HepG2 (cell line): Measurements from ENCODE around the gene ARL16. TPM values are rescaled to one million over a fixed set of nuclear protein-coding genes. Genes with fewer than 3 reads are reported as not detected.

Experiments
- ADNP ChIP-seq: sonication (generic); formaldehyde crosslinking; IDR thresholded peaks from 2 replicates; pipeline ENCODE4 v1.4.0; 2020; ENCODE audit warnings: missing genetic modification reagents
- CENPT ChIP-seq: sonication (generic); formaldehyde crosslinking; IDR thresholded peaks from 2 replicates; pipeline ENCODE4 v1.8.0; 2022; ENCODE audit warnings: low read depth, mild to moderate bottlenecking, moderate library complexity, missing genetic modification reagents
- FOXK2 ChIP-seq: fragments of 450-650 bp; IDR thresholded peaks from 2 replicates; pipeline ENCODE4 v1.6.1; 2016
- MEIS1 ChIP-seq: sonication (generic); formaldehyde crosslinking; IDR thresholded peaks from 2 replicates; pipeline ENCODE4 v1.9.0; 2021; ENCODE audit warnings: mild to moderate bottlenecking, missing genetic modification reagents, moderate library complexity, borderline replicate concordance
- NFATC3 ChIP-seq: sonication (generic); formaldehyde crosslinking; IDR thresholded peaks from 2 replicates; pipeline ENCODE4 v1.5.1; 2020; ENCODE audit warnings: mild to moderate bottlenecking, missing genetic modification reagents
- PCBP2 ChIP-seq: fragments of 200-400 bp; formaldehyde crosslinking; optimal IDR thresholded peaks from 2 replicates; pipeline ENCODE3; 2018; ENCODE audit warnings: low read length, low read depth; ENCODE audit not compliant: poor library complexity, severe bottlenecking
- PHB2 ChIP-seq: fragments of 450-650 bp; IDR thresholded peaks from 2 replicates; pipeline ENCODE4 v1.6.1; 2018; ENCODE audit not compliant: partially characterized antibody
- PHF21A ChIP-seq: sonication (generic); formaldehyde crosslinking; IDR thresholded peaks from 2 replicates; pipeline ENCODE4 v1.5.0; 2020; ENCODE audit warnings: mild to moderate bottlenecking, missing genetic modification reagents
- TEAD2 ChIP-seq: sonication (generic); formaldehyde crosslinking; IDR thresholded peaks from 2 replicates; pipeline ENCODE4 v1.9.0; 2021; ENCODE audit warnings: missing genetic modification reagents
- ZFP82 ChIP-seq: sonication (generic); formaldehyde crosslinking; IDR thresholded peaks from 2 replicates; pipeline ENCODE4 v1.5.1; 2020; ENCODE audit warnings: mild to moderate bottlenecking, missing genetic modification reagents, borderline replicate concordance
- ZNF232 ChIP-seq: sonication (generic); formaldehyde crosslinking; IDR thresholded peaks from 2 replicates; pipeline ENCODE4 v1.4.0; 2020; ENCODE audit warnings: missing genetic modification reagents, borderline replicate concordance
- ZNF24 ChIP-seq: fragments of 450-650 bp; IDR thresholded peaks from 2 replicates; pipeline ENCODE4 v1.6.1; 2017; ENCODE audit warnings: antibody characterized with exemption, mild to moderate bottlenecking
- ZNF552 ChIP-seq: sonication (generic); formaldehyde crosslinking; IDR thresholded peaks from 2 replicates; pipeline ENCODE4 v1.9.0; 2022; ENCODE audit warnings: missing genetic modification reagents, mild to moderate bottlenecking, borderline replicate concordance
- ZNF563 ChIP-seq: sonication (generic); formaldehyde crosslinking; IDR thresholded peaks from 2 replicates; pipeline ENCODE4 v1.8.0; 2022; ENCODE audit warnings: mild to moderate bottlenecking, moderate library complexity, missing genetic modification reagents
- ZNF652 ChIP-seq: IDR thresholded peaks from 2 replicates; pipeline ENCODE4 v1.6.1; 2016; ENCODE audit warnings: low read depth, borderline replicate concordance
- ZNF839 ChIP-seq: sonication (generic); formaldehyde crosslinking; IDR thresholded peaks from 2 replicates; pipeline ENCODE4 v1.4.0; 2020; ENCODE audit warnings: missing genetic modification reagents, mild to moderate bottlenecking, borderline replicate concordance
- polyA plus RNA-seq, 8 experiments: library from polyadenylated mRNA; depleted of rRNA in 3 of 8; stranded (reverse) in 7 of 8; unstranded in 1 of 8; fragments of >200 nt; fragmentation: Illumina TruSeq in 4 of 8; extraction: Trizol in 4 of 8; gene quantifications; 2 replicates each; pipeline versions ENCODE4 v1.2.1 to v1.2.3, GENCODE V29; 2011 to 2016; ENCODE audit warnings: low read depth in 4 of 8, missing spikeins in 1 of 8, mixed read lengths in 1 of 8; ENCODE audit not compliant: insufficient read depth in 1 of 8
- total RNA-seq, 5 experiments: library from RNA; depleted of rRNA; stranded (reverse); fragments of >200 nt; fragmentation: Illumina TruSeq; extraction: Trizol; gene quantifications; 2 replicates each; pipeline ENCODE4 v1.2.3, GENCODE V29; 2016; ENCODE audit warnings: low read depth in 1 of 5
- TF ChIP-seq, protein P1 (sequence below), 2 experiments: sonication (generic) in 1 of 2; formaldehyde crosslinking in 1 of 2; IDR thresholded peaks; 2 replicates each; pipeline versions ENCODE4 v1.4.0 to v1.6.1; 2018 to 2020; ENCODE audit warnings: missing genetic modification reagents in 2 of 2, borderline replicate concordance in 1 of 2, low read depth in 1 of 2, mild to moderate bottlenecking in 1 of 2, missing biosample characterization in 1 of 2
- TF ChIP-seq, protein P2 (sequence below): sonication (generic); formaldehyde crosslinking; IDR thresholded peaks from 2 replicates; pipeline ENCODE4 v1.5.0; 2020; ENCODE audit warnings: missing genetic modification reagents
- TF ChIP-seq, protein P3 (sequence below): sonication (generic); formaldehyde crosslinking; conservative IDR thresholded peaks from 2 replicates; pipeline ENCODE4 v1.5.0; 2020; ENCODE audit warnings: missing genetic modification reagents
- TF ChIP-seq, protein P4 (sequence below): sonication (generic); formaldehyde crosslinking; conservative IDR thresholded peaks from 2 replicates; pipeline ENCODE4 v1.4.0; 2020; ENCODE audit warnings: missing genetic modification reagents
- TF ChIP-seq, protein P5 (sequence below): sonication (generic); formaldehyde crosslinking; IDR thresholded peaks from 2 replicates; pipeline ENCODE4 v1.9.0; 2021; ENCODE audit warnings: missing genetic modification reagents, mild to moderate bottlenecking, borderline replicate concordance

Gene ARL16
- total and polyA plus RNA-seq, 2 of the 13 experiments (the other 11 are each of a cell fraction or from before 2014, with no cell fraction given): 20.8 to 30.8 TPM

DNA sequence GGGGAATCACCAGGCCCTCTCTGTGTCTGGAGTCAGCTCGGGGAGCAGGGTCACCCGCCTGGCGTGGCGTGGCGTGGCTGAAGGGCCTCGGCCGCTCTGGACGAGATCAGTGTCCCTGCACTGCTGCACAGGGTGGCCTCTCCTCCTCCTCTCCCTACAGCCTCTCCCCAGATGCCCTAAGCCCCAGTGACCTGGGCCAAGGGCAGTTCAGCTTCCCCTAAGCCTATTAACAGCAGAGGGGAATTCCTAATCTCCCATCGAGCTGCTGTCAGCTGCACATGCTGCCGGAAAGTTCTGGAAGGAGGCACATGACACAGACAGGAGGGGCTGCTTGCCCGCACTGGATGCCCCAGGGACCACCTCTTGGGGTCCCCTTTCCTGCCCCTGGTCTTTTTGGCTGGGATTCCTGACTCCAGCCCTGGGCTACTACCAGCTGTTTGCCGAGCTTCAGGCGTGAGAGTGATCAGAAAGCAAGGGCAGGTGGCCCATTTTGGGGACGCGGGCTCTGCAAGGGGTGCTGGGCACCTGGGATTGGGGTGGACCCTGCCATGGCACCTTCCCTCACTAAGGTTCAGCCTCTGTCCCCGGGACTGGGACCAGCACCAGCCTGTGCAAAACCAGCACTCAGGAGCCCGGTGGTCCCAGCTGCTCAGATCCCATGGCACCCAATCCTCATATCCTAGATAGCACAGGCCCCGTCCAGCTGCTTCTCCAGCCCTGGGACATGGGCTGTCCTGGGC, 28.0 kb downstream of the ARL16 start (continued):
- TF ChIP-seq ZNF652 (CRISPR knock-in tag) (no peak), TEAD2 (no peak), ZNF24 (no peak), PHB2 (no peak), FOXK2 (no peak), ZNF552 (CRISPR knock-in tag) (no peak), PCBP2 (no peak), PHF21A (CRISPR knock-in tag) (no peak), ZNF563 (CRISPR knock-in tag) (0 out of 2 replicates have a peak, but pooled peaks have one; percentile 8), CENPT (no peak), ZFP82 (CRISPR knock-in tag) (no peak), MEIS1 (CRISPR knock-in tag) (peak; percentile 77; the same call in 1 of the 2 replicates), ZNF839 (CRISPR knock-in tag) (no peak), ZNF232 (CRISPR knock-in tag) (peak; percentile 59; the same call in 1 of the 2 replicates), NFATC3 (CRISPR knock-in tag) (no peak), ADNP (CRISPR knock-in tag) (no peak)
- TF ChIP-seq, protein P1, sequence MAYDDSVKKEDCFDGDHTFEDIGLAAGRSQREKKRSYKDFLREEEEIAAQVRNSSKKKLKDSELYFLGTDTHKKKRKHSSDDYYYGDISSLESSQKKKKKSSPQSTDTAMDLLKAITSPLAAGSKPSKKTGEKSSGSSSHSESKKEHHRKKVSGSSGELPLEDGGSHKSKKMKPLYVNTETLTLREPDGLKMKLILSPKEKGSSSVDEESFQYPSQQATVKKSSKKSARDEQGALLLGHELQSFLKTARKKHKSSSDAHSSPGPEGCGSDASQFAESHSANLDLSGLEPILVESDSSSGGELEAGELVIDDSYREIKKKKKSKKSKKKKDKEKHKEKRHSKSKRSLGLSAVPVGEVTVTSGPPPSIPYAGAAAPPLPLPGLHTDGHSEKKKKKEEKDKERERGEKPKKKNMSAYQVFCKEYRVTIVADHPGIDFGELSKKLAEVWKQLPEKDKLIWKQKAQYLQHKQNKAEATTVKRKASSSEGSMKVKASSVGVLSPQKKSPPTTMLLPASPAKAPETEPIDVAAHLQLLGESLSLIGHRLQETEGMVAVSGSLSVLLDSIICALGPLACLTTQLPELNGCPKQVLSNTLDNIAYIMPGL (CRISPR knock-in tag; IDR thresholded peaks at IDR 0.05; ENCODE audit: borderline replicate concordance in 1 of 2, low read depth in 1 of 2): no peak
- TF ChIP-seq, protein P2, sequence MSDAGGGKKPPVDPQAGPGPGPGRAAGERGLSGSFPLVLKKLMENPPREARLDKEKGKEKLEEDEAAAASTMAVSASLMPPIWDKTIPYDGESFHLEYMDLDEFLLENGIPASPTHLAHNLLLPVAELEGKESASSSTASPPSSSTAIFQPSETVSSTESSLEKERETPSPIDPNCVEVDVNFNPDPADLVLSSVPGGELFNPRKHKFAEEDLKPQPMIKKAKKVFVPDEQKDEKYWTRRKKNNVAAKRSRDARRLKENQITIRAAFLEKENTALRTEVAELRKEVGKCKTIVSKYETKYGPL (CRISPR knock-in tag): no peak
- TF ChIP-seq, protein P3, sequence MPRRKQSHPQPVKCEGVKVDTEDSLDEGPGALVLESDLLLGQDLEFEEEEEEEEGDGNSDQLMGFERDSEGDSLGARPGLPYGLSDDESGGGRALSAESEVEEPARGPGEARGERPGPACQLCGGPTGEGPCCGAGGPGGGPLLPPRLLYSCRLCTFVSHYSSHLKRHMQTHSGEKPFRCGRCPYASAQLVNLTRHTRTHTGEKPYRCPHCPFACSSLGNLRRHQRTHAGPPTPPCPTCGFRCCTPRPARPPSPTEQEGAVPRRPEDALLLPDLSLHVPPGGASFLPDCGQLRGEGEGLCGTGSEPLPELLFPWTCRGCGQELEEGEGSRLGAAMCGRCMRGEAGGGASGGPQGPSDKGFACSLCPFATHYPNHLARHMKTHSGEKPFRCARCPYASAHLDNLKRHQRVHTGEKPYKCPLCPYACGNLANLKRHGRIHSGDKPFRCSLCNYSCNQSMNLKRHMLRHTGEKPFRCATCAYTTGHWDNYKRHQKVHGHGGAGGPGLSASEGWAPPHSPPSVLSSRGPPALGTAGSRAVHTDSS (CRISPR knock-in tag): no peak
- TF ChIP-seq, protein P4, sequence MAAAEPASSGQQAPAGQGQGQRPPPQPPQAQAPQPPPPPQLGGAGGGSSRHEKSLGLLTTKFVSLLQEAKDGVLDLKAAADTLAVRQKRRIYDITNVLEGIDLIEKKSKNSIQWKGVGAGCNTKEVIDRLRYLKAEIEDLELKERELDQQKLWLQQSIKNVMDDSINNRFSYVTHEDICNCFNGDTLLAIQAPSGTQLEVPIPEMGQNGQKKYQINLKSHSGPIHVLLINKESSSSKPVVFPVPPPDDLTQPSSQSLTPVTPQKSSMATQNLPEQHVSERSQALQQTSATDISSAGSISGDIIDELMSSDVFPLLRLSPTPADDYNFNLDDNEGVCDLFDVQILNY: no peak
- TF ChIP-seq, protein P5, sequence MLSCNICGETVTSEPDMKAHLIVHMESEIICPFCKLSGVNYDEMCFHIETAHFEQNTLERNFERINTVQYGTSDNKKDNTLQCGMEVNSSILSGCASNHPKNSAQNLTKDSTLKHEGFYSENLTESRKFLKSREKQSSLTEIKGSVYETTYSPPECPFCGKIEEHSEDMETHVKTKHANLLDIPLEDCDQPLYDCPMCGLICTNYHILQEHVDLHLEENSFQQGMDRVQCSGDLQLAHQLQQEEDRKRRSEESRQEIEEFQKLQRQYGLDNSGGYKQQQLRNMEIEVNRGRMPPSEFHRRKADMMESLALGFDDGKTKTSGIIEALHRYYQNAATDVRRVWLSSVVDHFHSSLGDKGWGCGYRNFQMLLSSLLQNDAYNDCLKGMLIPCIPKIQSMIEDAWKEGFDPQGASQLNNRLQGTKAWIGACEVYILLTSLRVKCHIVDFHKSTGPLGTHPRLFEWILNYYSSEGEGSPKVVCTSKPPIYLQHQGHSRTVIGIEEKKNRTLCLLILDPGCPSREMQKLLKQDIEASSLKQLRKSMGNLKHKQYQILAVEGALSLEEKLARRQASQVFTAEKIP (CRISPR knock-in tag): no peak
